HEK293 (cell line): Measurements from ENCODE around the gene LYST.

ENCODE experiments used
- CTCF ChIA-PET: fragments of 350-600 bp; formaldehyde crosslinking; extraction: SDS; loops from one replicate; lab custom pipeline; 2021; ENCODE audit warnings: antibody characterized with exemption; lab: Yijun Ruan, JAX
- POLR2A ChIA-PET: fragments of 300-600 bp; formaldehyde crosslinking; extraction: SDS; loops from one replicate; lab custom pipeline; 2020; ENCODE audit warnings: antibody characterized with exemption, inconsistent platforms; lab: Yijun Ruan, JAX
- H3K27ac ChIP-seq: fragments of 200-500 bp; sonication (Bioruptor generic); 2 replicates; pipeline ENCODE4 v1.5.1; 2014; ENCODE audit warnings: low read depth, low read length, control low read depth, inconsistent platforms; ENCODE audit errors: extremely low read depth
- H3K36me3 ChIP-seq, 2 experiments: fragments of 200-500 bp in 1 of 2; sonication (Bioruptor generic) in 1 of 2; 1 replicate in 1 of 2; 2 replicates in 1 of 2; pipeline ENCODE4 v1.5.1; 2014 to 2017; ENCODE audit warnings: inconsistent platforms in 2 of 2, low read length in 2 of 2; ENCODE audit not compliant: control insufficient read depth in 2 of 2, insufficient read depth in 1 of 2
- H3K4me1 ChIP-seq: fragments of 200-500 bp; sonication (Bioruptor generic); 2 replicates; pipeline ENCODE4 v1.5.1; 2014; ENCODE audit warnings: mild to moderate bottlenecking, low read length, inconsistent platforms; ENCODE audit not compliant: control insufficient read depth, insufficient read depth
- H3K4me3 ChIP-seq: 2 replicates; pipeline ENCODE4 v1.5.1; 2011; ENCODE audit warnings: low read depth, mild to moderate bottlenecking, control low read depth, low read length, moderate library complexity
- H3K9me3 ChIP-seq: fragments of 200-500 bp; sonication (Bioruptor generic); 2 replicates; pipeline ENCODE4 v1.5.1; 2014; ENCODE audit warnings: low read depth, low read length, inconsistent platforms; ENCODE audit not compliant: control insufficient read depth, insufficient read depth
- ATF2 ChIP-seq: fragments of 450-650 bp; formaldehyde crosslinking; IDR thresholded peaks from 2 replicates; pipeline ENCODE4 v1.5.1; 2016; ENCODE audit warnings: missing biosample characterization, missing genetic modification characterization, low read depth
- GLIS2 ChIP-seq: fragments of 450-650 bp; formaldehyde crosslinking; IDR thresholded peaks from 2 replicates; pipeline ENCODE4 v1.5.1; 2016; ENCODE audit warnings: missing biosample characterization, missing genetic modification characterization
- HOXA7 ChIP-seq: sonication (generic); formaldehyde crosslinking; IDR thresholded peaks from 2 replicates; pipeline ENCODE4 v1.8.1; 2022; ENCODE audit warnings: missing genetic modification reagents, borderline replicate concordance
- IKZF3 ChIP-seq: fragments of 450-650 bp; IDR thresholded peaks from 2 replicates; pipeline ENCODE4 v1.5.0; 2018; ENCODE audit warnings: missing biosample characterization, mild to moderate bottlenecking, missing genetic modification characterization, moderate library complexity
- KLF1 ChIP-seq: fragments of 450-650 bp; formaldehyde crosslinking; IDR thresholded peaks from 2 replicates; pipeline ENCODE4 v1.5.1; 2016; ENCODE audit warnings: missing biosample characterization, missing genetic modification characterization
- OVOL3 ChIP-seq: fragments of 450-650 bp; formaldehyde crosslinking; IDR thresholded peaks from 2 replicates; pipeline ENCODE4 v1.5.1; 2016; ENCODE audit warnings: missing biosample characterization, missing genetic modification characterization
- PRDM1 ChIP-seq: fragments of 450-650 bp; formaldehyde crosslinking; IDR thresholded peaks from 2 replicates; pipeline ENCODE4; 2016; ENCODE audit warnings: missing biosample characterization, missing genetic modification characterization
- ZBTB17 ChIP-seq: fragments of 450-650 bp; formaldehyde crosslinking; IDR thresholded peaks from 2 replicates; pipeline ENCODE4 v1.5.1; 2016; ENCODE audit warnings: missing biosample characterization, missing genetic modification characterization
- ZNF302 ChIP-seq: fragments of 450-650 bp; formaldehyde crosslinking; IDR thresholded peaks from 2 replicates; pipeline ENCODE4 v1.5.1; 2016; ENCODE audit warnings: missing biosample characterization, missing genetic modification characterization, low read depth
- ZNF366 ChIP-seq: fragments of 450-650 bp; formaldehyde crosslinking; conservative IDR thresholded peaks from 2 replicates; pipeline ENCODE4 v1.5.1; 2016; ENCODE audit warnings: missing biosample characterization, missing genetic modification characterization
- ZNF488 ChIP-seq: fragments of 450-650 bp; formaldehyde crosslinking; IDR thresholded peaks from 2 replicates; pipeline ENCODE4 v1.5.1; 2016; ENCODE audit warnings: missing biosample characterization, missing genetic modification characterization
- ZNF501 ChIP-seq: fragments of 450-650 bp; formaldehyde crosslinking; IDR thresholded peaks from 2 replicates; pipeline ENCODE4 v1.5.1; 2016; ENCODE audit warnings: missing biosample characterization, missing genetic modification characterization
- ZNF707 ChIP-seq: fragments of 450-650 bp; formaldehyde crosslinking; IDR thresholded peaks from 2 replicates; pipeline ENCODE4 v1.5.1; 2016; ENCODE audit warnings: missing biosample characterization, missing genetic modification characterization
- ZNF76 ChIP-seq: fragments of 450-650 bp; formaldehyde crosslinking; IDR thresholded peaks from 2 replicates; pipeline ENCODE4; 2016; ENCODE audit warnings: low read depth, missing biosample characterization, missing genetic modification characterization, borderline replicate concordance
- ZXDB ChIP-seq: fragments of 450-650 bp; formaldehyde crosslinking; IDR thresholded peaks from 2 replicates; pipeline ENCODE4 v1.5.1; 2016; ENCODE audit warnings: missing biosample characterization, missing genetic modification characterization
- TF ChIP-seq, protein P1 (sequence below): fragments of 450-650 bp; formaldehyde crosslinking; IDR thresholded peaks from 2 replicates; pipeline ENCODE4 v1.5.1; 2016; ENCODE audit warnings: missing biosample characterization, missing genetic modification characterization
- TF ChIP-seq, protein P2 (sequence below): fragments of 450-650 bp; formaldehyde crosslinking; IDR thresholded peaks from 2 replicates; pipeline ENCODE4 v1.5.1; 2016; ENCODE audit warnings: missing biosample characterization, missing genetic modification characterization
- TF ChIP-seq, protein P3 (sequence below): fragments of 450-650 bp; formaldehyde crosslinking; IDR thresholded peaks from 2 replicates; pipeline ENCODE4 v1.5.1; 2017; ENCODE audit warnings: missing biosample characterization, missing genetic modification characterization
- TF ChIP-seq, protein P4 (sequence below): fragments of 450-650 bp; formaldehyde crosslinking; IDR thresholded peaks from 2 replicates; pipeline ENCODE4 v1.5.1; 2016; ENCODE audit warnings: missing biosample characterization, missing genetic modification characterization
- TF ChIP-seq, protein P5 (sequence below): fragments of 450-650 bp; formaldehyde crosslinking; IDR thresholded peaks from 2 replicates; pipeline ENCODE4 v1.5.1; 2016; ENCODE audit warnings: missing biosample characterization, missing genetic modification characterization

Gene LYST

GRCh38 chr1:235826102-235826854 is 40.4 kb downstream of the LYST start:
- CTCF ChIA-PET, result interaction anchor here (1.0 to 1.2 kb wide), 2 partner anchors 17 to 145 kb away, joined by 3 to 6 read pairs; no protein-coding TSS in a partner anchor
- H3K4me1 ChIP-seq, result no peaks in the 10 kb centered on the region
- peaks cover 4 to 7% of the 10 kb centered on the region in 2 experiments; a peak in 2 of 3 replicates for H3K36me3 ChIP-seq
- H3K9me3 ChIP-seq, result no peaks in the 10 kb centered on the region
- TF ChIP-seq, protein P1, sequence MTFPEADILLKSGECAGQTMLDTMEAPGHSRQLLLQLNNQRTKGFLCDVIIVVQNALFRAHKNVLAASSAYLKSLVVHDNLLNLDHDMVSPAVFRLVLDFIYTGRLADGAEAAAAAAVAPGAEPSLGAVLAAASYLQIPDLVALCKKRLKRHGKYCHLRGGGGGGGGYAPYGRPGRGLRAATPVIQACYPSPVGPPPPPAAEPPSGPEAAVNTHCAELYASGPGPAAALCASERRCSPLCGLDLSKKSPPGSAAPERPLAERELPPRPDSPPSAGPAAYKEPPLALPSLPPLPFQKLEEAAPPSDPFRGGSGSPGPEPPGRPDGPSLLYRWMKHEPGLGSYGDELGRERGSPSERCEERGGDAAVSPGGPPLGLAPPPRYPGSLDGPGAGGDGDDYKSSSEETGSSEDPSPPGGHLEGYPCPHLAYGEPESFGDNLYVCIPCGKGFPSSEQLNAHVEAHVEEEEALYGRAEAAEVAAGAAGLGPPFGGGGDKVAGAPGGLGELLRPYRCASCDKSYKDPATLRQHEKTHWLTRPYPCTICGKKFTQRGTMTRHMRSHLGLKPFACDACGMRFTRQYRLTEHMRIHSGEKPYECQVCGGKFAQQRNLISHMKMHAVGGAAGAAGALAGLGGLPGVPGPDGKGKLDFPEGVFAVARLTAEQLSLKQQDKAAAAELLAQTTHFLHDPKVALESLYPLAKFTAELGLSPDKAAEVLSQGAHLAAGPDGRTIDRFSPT (tag by site-specific recombination), result no peak
- TF ChIP-seq, protein P2, sequence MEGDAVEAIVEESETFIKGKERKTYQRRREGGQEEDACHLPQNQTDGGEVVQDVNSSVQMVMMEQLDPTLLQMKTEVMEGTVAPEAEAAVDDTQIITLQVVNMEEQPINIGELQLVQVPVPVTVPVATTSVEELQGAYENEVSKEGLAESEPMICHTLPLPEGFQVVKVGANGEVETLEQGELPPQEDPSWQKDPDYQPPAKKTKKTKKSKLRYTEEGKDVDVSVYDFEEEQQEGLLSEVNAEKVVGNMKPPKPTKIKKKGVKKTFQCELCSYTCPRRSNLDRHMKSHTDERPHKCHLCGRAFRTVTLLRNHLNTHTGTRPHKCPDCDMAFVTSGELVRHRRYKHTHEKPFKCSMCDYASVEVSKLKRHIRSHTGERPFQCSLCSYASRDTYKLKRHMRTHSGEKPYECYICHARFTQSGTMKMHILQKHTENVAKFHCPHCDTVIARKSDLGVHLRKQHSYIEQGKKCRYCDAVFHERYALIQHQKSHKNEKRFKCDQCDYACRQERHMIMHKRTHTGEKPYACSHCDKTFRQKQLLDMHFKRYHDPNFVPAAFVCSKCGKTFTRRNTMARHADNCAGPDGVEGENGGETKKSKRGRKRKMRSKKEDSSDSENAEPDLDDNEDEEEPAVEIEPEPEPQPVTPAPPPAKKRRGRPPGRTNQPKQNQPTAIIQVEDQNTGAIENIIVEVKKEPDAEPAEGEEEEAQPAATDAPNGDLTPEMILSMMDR (tag by site-specific recombination), result no peak
- no peak overlapping the region for H3K4me3 ChIP-seq
- POLR2A ChIA-PET, result interaction anchor here (0.6 kb wide), 1 partner anchor 268 kb away, joined by 4 read pairs; no protein-coding TSS in a partner anchor
- no peak overlapping the region for H3K27ac ChIP-seq

- no peaks in the 10 kb centered on the region for H3K4me1 ChIP-seq
- no peak overlapping the region for H3K4me3 ChIP-seq
- H3K36me3 ChIP-seq, result peaks cover 4 to 7% of the 10 kb centered on the region in 2 experiments; a peak in 2 of 3 replicates
- CTCF ChIA-PET, result no interaction called here
- TF ChIP-seq PRDM1 (tag by site-specific recombination), result peak; percentile 82
- TF ChIP-seq ATF2, result peak; percentile 93
- no peak for TF ChIP-seq ZNF366 (tag by site-specific recombination)
- no peak for TF ChIP-seq ZNF302 (tag by site-specific recombination)
- TF ChIP-seq, protein P3, sequence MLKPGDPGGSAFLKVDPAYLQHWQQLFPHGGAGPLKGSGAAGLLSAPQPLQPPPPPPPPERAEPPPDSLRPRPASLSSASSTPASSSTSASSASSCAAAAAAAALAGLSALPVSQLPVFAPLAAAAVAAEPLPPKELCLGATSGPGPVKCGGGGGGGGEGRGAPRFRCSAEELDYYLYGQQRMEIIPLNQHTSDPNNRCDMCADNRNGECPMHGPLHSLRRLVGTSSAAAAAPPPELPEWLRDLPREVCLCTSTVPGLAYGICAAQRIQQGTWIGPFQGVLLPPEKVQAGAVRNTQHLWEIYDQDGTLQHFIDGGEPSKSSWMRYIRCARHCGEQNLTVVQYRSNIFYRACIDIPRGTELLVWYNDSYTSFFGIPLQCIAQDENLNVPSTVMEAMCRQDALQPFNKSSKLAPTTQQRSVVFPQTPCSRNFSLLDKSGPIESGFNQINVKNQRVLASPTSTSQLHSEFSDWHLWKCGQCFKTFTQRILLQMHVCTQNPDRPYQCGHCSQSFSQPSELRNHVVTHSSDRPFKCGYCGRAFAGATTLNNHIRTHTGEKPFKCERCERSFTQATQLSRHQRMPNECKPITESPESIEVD, result peak; percentile 27; the same call in 1 of the 2 replicates
- TF ChIP-seq IKZF3, result no peak
- no peak overlapping the region for H3K27ac ChIP-seq
- no peaks in the 10 kb centered on the region for H3K9me3 ChIP-seq
- POLR2A ChIA-PET, result no interaction called here
Measured at GRCh38 chr1:235825229-235825628, 41.5 kb downstream of the LYST start.

GRCh38 chr1:235823684-235824083 is 43.0 kb downstream of the LYST start:
- H3K27ac ChIP-seq, result no peak overlapping the region
- no peaks in the 10 kb centered on the region; a peak in 1 of 3 replicates for H3K36me3 ChIP-seq
- no peak overlapping the region for H3K4me3 ChIP-seq
- POLR2A ChIA-PET, result no interaction called here
- no peaks in the 10 kb centered on the region for H3K9me3 ChIP-seq
- CTCF ChIA-PET, result no interaction called here
- no peaks in the 10 kb centered on the region for H3K4me1 ChIP-seq
- no peak for TF ChIP-seq OVOL3 (tag by site-specific recombination)
- TF ChIP-seq, protein P4, sequence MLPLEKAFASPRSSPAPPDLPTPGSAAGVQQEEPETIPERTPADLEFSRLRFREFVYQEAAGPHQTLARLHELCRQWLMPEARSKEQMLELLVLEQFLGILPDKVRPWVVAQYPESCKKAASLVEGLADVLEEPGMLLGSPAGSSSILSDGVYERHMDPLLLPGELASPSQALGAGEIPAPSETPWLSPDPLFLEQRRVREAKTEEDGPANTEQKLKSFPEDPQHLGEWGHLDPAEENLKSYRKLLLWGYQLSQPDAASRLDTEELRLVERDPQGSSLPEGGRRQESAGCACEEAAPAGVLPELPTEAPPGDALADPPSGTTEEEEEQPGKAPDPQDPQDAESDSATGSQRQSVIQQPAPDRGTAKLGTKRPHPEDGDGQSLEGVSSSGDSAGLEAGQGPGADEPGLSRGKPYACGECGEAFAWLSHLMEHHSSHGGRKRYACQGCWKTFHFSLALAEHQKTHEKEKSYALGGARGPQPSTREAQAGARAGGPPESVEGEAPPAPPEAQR, result no peak
- no peak for TF ChIP-seq ZNF707 (tag by site-specific recombination)
- TF ChIP-seq ZBTB17, result no peak
- no peak for TF ChIP-seq ZXDB (tag by site-specific recombination)
- no peak for TF ChIP-seq KLF1 (tag by site-specific recombination)
- TF ChIP-seq ZNF76 (tag by site-specific recombination), result no peak
- no peak for TF ChIP-seq HOXA7 (CRISPR knock-in tag)
- no peak for TF ChIP-seq GLIS2
- no peak for TF ChIP-seq ZNF488 (tag by site-specific recombination)
- TF ChIP-seq, protein P5, sequence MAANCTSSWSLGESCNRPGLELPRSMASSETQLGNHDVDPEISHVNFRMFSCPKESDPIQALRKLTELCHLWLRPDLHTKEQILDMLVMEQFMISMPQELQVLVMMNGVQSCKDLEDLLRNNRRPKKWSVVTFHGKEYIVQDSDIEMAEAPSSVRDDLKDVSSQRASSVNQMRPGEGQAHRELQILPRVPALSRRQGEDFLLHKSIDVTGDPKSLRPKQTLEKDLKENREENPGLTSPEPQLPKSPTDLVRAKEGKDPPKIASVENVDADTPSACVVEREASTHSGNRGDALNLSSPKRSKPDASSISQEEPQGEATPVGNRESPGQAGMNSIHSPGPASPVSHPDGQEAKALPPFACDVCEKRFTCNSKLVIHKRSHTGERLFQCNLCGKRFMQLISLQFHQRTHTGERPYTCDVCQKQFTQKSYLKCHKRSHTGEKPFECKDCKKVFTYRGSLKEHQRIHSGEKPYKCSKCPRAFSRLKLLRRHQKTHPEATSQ (tag by site-specific recombination), result no peak
- TF ChIP-seq ZNF501 (tag by site-specific recombination), result no peak
